Measurements from ENCODE around the gene LRRN4CL.

DNA sequence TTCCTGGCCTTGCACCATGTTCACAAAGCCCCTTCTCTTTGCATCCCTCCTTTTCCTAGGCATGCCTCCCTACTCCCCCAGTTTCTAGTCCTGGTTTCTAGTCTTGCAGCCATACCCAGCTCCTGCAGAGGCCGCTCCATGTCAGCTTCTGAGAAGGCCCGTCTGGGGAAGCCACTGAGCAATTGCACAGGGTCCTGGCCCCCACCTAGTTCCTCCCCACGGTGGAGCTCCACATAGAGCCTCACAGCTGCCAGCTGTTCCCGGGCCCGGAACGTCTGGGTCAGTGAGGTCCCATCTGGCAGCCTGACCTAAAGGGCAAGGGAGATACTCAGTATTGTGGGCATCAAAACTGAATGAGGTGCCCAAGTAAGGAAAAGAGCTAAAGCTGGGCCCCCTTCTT lies 12.6 kb downstream of the LRRN4CL start:
- TF ChIP-seq, protein P1, sequence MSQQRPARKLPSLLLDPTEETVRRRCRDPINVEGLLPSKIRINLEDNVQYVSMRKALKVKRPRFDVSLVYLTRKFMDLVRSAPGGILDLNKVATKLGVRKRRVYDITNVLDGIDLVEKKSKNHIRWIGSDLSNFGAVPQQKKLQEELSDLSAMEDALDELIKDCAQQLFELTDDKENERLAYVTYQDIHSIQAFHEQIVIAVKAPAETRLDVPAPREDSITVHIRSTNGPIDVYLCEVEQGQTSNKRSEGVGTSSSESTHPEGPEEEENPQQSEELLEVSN (IDR thresholded peaks at IDR 0.05): no peak
- TF ChIP-seq, protein P2, sequence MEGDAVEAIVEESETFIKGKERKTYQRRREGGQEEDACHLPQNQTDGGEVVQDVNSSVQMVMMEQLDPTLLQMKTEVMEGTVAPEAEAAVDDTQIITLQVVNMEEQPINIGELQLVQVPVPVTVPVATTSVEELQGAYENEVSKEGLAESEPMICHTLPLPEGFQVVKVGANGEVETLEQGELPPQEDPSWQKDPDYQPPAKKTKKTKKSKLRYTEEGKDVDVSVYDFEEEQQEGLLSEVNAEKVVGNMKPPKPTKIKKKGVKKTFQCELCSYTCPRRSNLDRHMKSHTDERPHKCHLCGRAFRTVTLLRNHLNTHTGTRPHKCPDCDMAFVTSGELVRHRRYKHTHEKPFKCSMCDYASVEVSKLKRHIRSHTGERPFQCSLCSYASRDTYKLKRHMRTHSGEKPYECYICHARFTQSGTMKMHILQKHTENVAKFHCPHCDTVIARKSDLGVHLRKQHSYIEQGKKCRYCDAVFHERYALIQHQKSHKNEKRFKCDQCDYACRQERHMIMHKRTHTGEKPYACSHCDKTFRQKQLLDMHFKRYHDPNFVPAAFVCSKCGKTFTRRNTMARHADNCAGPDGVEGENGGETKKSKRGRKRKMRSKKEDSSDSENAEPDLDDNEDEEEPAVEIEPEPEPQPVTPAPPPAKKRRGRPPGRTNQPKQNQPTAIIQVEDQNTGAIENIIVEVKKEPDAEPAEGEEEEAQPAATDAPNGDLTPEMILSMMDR (IDR thresholded peaks at IDR 0.05; ENCODE audit: control extremely low read depth in 1 of 3, insufficient read depth in 1 of 3, low read depth in 1 of 3, low read length in 3 of 3): peak; percentile 3 to 11 (median 9); a peak in 3 of 4 replicates
- no peak for TF ChIP-seq CHD2 (IDR thresholded peaks at IDR 0.05; ENCODE audit: low read length)
- no peak for TF ChIP-seq TAF1 (IDR thresholded peaks at IDR 0.05; ENCODE audit: low read depth, low read length)
- TF ChIP-seq BRCA1 (IDR thresholded peaks at IDR 0.05; ENCODE audit: low read depth, low read length): no peak
- TF ChIP-seq, protein P3, sequence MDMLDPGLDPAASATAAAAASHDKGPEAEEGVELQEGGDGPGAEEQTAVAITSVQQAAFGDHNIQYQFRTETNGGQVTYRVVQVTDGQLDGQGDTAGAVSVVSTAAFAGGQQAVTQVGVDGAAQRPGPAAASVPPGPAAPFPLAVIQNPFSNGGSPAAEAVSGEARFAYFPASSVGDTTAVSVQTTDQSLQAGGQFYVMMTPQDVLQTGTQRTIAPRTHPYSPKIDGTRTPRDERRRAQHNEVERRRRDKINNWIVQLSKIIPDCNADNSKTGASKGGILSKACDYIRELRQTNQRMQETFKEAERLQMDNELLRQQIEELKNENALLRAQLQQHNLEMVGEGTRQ (IDR thresholded peaks at IDR 0.05; ENCODE audit: low read length): no peak
- TF ChIP-seq EP300 (IDR thresholded peaks at IDR 0.05; ENCODE audit: borderline replicate concordance in 1 of 2, low read depth in 2 of 2, low read length in 2 of 2): no peak
- no peak for TF ChIP-seq POLR2A (IDR thresholded peaks at IDR 0.05; ENCODE audit: control extremely low read depth in 1 of 2, low read depth in 2 of 2, low read length in 2 of 2)

Measured in H1 (cell line).